ENCODE data around the gene SHB. TPM values are rescaled to one million over a fixed set of nuclear protein-coding genes. Genes with fewer than 3 reads are reported as not detected.

The SHB gene
- total and polyA plus RNA-seq, 2 of the 13 experiments (the other 11 are each of a cell fraction or from before 2014, with no cell fraction given): 19.4 to 20.7 TPM

DNA sequence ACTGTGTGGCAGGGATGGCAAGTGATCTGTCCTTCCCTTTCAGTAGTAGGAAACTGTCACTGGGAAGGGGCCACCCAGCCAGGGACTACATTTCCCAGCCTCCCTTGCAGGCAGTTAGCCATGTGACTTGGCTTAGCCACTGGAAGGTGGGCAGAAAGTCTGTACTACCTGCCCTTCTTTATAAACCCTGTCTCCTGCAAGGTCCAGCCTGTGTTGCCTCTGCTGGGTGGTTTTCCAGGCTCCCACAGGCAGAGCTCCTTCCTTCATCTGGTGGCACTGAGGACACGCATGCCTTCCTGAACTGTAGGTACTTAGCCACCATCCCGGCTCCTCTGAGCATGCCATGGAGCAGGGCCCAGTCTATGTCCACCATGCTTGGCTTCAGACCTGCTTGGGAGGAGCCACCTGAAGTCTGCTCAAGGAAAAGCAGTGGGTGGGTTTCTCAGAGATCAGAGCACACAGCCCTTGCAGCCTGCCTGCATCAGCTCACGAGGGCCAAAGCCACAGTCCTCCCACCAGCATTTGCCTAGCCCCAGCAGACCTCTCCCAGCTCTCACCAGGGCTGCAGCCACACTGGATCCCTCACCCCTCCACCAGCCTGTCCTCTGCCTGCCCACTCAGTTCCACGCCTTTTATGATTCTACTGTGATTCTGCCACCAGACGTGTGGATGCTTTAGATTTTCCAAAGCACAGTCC lies 148.4 kb downstream of the SHB start (continued):
- no peak for TF ChIP-seq PRDM10 (CRISPR knock-in tag; IDR thresholded peaks at IDR 0.05; ENCODE audit: low read depth)
- no peak for TF ChIP-seq ZNF296 (CRISPR knock-in tag; conservative IDR thresholded peaks at IDR 0.05)
- no peak for TF ChIP-seq RBAK (CRISPR knock-in tag; IDR thresholded peaks at IDR 0.05)
- no peak for TF ChIP-seq ZNF558 (CRISPR knock-in tag; IDR thresholded peaks at IDR 0.05; ENCODE audit: borderline replicate concordance)
- no peak for TF ChIP-seq ZNF205 (CRISPR knock-in tag; IDR thresholded peaks at IDR 0.05)
- TF ChIP-seq ZNF709 (CRISPR knock-in tag; IDR thresholded peaks at IDR 0.05): no peak
- TF ChIP-seq SALL2 (CRISPR knock-in tag; IDR thresholded peaks at IDR 0.05): no peak
- TF ChIP-seq, protein P1, sequence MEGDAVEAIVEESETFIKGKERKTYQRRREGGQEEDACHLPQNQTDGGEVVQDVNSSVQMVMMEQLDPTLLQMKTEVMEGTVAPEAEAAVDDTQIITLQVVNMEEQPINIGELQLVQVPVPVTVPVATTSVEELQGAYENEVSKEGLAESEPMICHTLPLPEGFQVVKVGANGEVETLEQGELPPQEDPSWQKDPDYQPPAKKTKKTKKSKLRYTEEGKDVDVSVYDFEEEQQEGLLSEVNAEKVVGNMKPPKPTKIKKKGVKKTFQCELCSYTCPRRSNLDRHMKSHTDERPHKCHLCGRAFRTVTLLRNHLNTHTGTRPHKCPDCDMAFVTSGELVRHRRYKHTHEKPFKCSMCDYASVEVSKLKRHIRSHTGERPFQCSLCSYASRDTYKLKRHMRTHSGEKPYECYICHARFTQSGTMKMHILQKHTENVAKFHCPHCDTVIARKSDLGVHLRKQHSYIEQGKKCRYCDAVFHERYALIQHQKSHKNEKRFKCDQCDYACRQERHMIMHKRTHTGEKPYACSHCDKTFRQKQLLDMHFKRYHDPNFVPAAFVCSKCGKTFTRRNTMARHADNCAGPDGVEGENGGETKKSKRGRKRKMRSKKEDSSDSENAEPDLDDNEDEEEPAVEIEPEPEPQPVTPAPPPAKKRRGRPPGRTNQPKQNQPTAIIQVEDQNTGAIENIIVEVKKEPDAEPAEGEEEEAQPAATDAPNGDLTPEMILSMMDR (CRISPR knock-in tag; IDR thresholded peaks at IDR 0.05): no peak
- no peak for TF ChIP-seq U2AF1 (optimal IDR thresholded peaks at IDR 0.05; ENCODE audit: low read depth, low read length)
- no peak for TF ChIP-seq ZNF839 (CRISPR knock-in tag; IDR thresholded peaks at IDR 0.05; ENCODE audit: borderline replicate concordance)
- no peak for TF ChIP-seq ZNF34 (CRISPR knock-in tag; IDR thresholded peaks at IDR 0.05; ENCODE audit: borderline replicate concordance)
- TF ChIP-seq ZNF549 (CRISPR knock-in tag; IDR thresholded peaks at IDR 0.05): no peak
- TF ChIP-seq ZNF253 (CRISPR knock-in tag; IDR thresholded peaks at IDR 0.05; ENCODE audit: borderline replicate concordance): no peak
- no peak for TF ChIP-seq ZNF629 (CRISPR knock-in tag; conservative IDR thresholded peaks at IDR 0.05)

All from HepG2 (cell line).